MM.1S (cell line): ENCODE data around the gene USF2.

Experiments
- EZH2 ChIP-seq: fragments of 300-600 bp; sonication (generic); optimal IDR thresholded peaks from 2 replicates; pipeline ENCODE3; 2017; ENCODE audit warnings: low read depth, mild to moderate bottlenecking, antibody characterized with exemption, low read length, mixed read lengths
- EZH2phosphoT487 ChIP-seq: fragments of 300-600 bp; sonication (generic); IDR thresholded peaks from 2 replicates; pipeline ENCODE4 v1.6.1; 2018; ENCODE audit warnings: antibody characterized with exemption, low read length
- TF ChIP-seq, protein P1 (sequence below): fragments of 300-600 bp; sonication (generic); IDR thresholded peaks from 2 replicates; pipeline ENCODE4 v1.5.1; 2016; ENCODE audit warnings: antibody characterized with exemption, low read length, mixed read lengths

DNA sequence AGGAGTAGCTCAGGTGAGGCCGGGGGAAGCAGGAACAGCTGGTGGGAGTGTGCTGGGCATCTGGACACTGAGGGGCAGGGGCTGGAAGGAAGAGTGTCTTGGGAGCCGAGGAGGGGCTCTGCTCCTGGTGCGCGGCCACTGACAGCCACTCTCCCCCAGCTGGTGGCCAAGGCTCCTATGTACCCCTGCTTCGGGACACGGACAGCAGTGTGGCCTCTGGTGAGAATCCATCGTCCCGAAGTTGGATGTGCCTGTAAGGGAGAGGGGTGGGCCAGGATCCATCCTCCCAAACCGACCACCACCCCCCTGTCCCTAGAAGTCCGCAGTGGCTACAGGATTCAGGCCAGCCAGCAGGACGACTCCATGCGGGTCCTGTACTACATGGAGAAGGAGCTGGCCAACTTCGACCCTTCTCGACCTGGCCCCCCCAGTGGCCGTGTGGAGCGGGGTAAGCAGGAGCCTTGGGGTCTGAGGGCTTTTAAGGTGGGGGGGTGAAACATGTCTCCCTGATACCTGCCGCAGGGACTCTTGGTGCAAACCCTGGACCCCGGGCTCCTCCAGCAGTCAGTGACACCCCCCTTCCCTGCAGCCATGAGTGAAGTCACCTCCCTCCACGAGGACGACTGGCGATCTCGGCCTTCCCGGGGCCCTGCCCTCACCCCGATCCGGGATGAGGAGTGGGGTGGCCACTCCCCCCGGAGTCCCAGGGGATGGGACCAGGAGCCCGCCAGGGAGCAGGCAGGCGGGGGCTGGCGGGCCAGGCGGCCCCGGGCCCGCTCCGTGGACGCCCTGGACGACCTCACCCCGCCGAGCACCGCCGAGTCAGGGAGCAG, 2.0 kb upstream of the USF2 start:
- TF ChIP-seq, protein P1, sequence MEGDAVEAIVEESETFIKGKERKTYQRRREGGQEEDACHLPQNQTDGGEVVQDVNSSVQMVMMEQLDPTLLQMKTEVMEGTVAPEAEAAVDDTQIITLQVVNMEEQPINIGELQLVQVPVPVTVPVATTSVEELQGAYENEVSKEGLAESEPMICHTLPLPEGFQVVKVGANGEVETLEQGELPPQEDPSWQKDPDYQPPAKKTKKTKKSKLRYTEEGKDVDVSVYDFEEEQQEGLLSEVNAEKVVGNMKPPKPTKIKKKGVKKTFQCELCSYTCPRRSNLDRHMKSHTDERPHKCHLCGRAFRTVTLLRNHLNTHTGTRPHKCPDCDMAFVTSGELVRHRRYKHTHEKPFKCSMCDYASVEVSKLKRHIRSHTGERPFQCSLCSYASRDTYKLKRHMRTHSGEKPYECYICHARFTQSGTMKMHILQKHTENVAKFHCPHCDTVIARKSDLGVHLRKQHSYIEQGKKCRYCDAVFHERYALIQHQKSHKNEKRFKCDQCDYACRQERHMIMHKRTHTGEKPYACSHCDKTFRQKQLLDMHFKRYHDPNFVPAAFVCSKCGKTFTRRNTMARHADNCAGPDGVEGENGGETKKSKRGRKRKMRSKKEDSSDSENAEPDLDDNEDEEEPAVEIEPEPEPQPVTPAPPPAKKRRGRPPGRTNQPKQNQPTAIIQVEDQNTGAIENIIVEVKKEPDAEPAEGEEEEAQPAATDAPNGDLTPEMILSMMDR: no peak
- TF ChIP-seq EZH2 (no peak), EZH2phosphoT487 (no peak)
